Breast epithelium (tissue), 3 donors: ENCODE measurements around the gene KIAA1217.

Experiments used
- POLR2A ChIP-seq: fragments of 450-650 bp; IDR thresholded peaks from one replicate; pipeline ENCODE4 v1.6.1; 2016; ENCODE audit warnings: antibody characterized with exemption, mild to moderate bottlenecking, moderate library complexity
- POLR2AphosphoS5 ChIP-seq, 3 donors: sonication (generic); formaldehyde crosslinking; IDR thresholded peaks; one replicate each; pipeline ENCODE4 v1.6.1; 2017; ENCODE audit warnings: antibody characterized with exemption in 3 of 3
- TF ChIP-seq, protein P1 (sequence below), 3 donors: fragments of 450-650 bp; IDR thresholded peaks; one replicate each; pipeline ENCODE4 v1.5.1; 2016 to 2017; ENCODE audit warnings: antibody characterized with exemption in 3 of 3, mild to moderate bottlenecking in 3 of 3, moderate library complexity in 3 of 3

DNA sequence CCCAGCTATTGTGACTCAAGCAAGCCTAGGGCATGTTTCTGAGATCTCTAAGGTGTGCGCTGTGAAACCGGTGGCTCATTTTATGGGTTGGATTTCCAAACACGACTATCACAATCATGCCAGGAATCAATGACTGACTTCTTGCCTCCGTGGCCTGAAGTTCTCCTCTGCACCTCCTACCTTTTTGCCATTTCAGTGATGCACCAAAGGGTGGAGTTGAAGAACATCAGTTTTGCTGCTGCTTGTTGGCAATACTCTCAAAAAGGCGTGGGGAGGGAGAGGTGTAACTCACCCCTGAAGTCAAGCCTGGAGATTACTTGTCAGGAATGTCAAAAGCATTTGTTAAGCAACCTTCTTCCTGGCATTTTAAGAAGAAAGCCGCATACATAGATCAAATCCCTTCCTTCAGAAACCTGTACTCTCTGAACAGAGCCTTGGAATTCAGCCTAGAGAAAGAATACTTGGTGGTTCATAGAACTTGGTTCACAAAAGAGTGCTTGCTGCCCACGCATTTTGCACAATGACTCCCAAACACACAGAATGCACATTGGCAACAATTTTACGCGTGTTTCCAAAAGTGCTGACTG is 41.0 kb downstream of the KIAA1217 start:
- TF ChIP-seq, protein P1, sequence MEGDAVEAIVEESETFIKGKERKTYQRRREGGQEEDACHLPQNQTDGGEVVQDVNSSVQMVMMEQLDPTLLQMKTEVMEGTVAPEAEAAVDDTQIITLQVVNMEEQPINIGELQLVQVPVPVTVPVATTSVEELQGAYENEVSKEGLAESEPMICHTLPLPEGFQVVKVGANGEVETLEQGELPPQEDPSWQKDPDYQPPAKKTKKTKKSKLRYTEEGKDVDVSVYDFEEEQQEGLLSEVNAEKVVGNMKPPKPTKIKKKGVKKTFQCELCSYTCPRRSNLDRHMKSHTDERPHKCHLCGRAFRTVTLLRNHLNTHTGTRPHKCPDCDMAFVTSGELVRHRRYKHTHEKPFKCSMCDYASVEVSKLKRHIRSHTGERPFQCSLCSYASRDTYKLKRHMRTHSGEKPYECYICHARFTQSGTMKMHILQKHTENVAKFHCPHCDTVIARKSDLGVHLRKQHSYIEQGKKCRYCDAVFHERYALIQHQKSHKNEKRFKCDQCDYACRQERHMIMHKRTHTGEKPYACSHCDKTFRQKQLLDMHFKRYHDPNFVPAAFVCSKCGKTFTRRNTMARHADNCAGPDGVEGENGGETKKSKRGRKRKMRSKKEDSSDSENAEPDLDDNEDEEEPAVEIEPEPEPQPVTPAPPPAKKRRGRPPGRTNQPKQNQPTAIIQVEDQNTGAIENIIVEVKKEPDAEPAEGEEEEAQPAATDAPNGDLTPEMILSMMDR (IDR thresholded peaks at IDR 0.05) = no peak
- TF ChIP-seq POLR2A (no peak), POLR2AphosphoS5 (IDR thresholded peaks at IDR 0.05) (no peak)
